T47D (cell line): Measurements from ENCODE around the gene FRMD5.

ENCODE experiments used
- DNase-seq, 2 experiments: peaks; one replicate each; pipeline versions ENCODE4 v3.0.0 to v3.0.0-alpha.2; 2011 to 2012; ENCODE audit warnings: low read depth in 1 of 2, low spot score in 1 of 2
- JUND ChIP-seq: IDR thresholded peaks from 2 replicates; pipeline ENCODE4 v1.6.1; 2012; ENCODE audit warnings: low read depth
- in situ Hi-C: cut with HindIII; loops from 2 replicates; pipeline ENCODE4 v1.10.0; 2016; ENCODE audit warnings: low sequenced_read_pairs, low pct_unique_long_range_greater_than_20kb

Gene FRMD5

GRCh38 chr15:43998607-43999006 lies 196.5 kb downstream of the FRMD5 start:
- in situ Hi-C loops, result no loop called here
- no peak for DNase-seq
- TF ChIP-seq JUND, result no peak

- no peak for TF ChIP-seq JUND
- in situ Hi-C loops, result no loop called here
- no peak for DNase-seq
Measured at GRCh38 chr15:43991206-43991605, 203.9 kb downstream of the FRMD5 start.

- no peak for DNase-seq
- TF ChIP-seq JUND, result no peak
- in situ Hi-C loops, result no loop called here
Measured at GRCh38 chr15:43989938-43990337, 205.1 kb downstream of the FRMD5 start.

GRCh38 chr15:43988900-43989299 lies 206.2 kb downstream of the FRMD5 start:
- in situ Hi-C loops, result no loop called here
- no peak for TF ChIP-seq JUND
- DNase-seq, result no peak

GRCh38 chr15:43987924-43988323 lies 207.1 kb downstream of the FRMD5 start:
- no peak for TF ChIP-seq JUND
- DNase-seq, result no peak
- in situ Hi-C loops, result no loop called here

- in situ Hi-C loops, result no loop called here
- TF ChIP-seq JUND, result no peak
- DNase-seq, result no peak
Measured at GRCh38 chr15:43985976-43986680, 208.9 kb downstream of the FRMD5 start.

GRCh38 chr15:43981576-43981975 lies 213.5 kb downstream of the FRMD5 start:
- no peak for TF ChIP-seq JUND
- in situ Hi-C loops, result no loop called here
- no peak for DNase-seq

GRCh38 chr15:43977072-43977884 lies 217.8 kb downstream of the FRMD5 start:
- TF ChIP-seq JUND, result no peak
- in situ Hi-C loops, result no loop called here
- no peak for DNase-seq

- in situ Hi-C loops, result no loop called here
- no peak for TF ChIP-seq JUND
- no peak for DNase-seq
Measured at GRCh38 chr15:43975770-43976169, 219.3 kb downstream of the FRMD5 start.

- no peak for DNase-seq
- in situ Hi-C loops, result no loop called here
- TF ChIP-seq JUND, result no peak
Measured at GRCh38 chr15:43975326-43975725, 219.7 kb downstream of the FRMD5 start.

GRCh38 chr15:43974852-43975251 lies 220.2 kb downstream of the FRMD5 start:
- in situ Hi-C loops, result no loop called here
- TF ChIP-seq JUND, result no peak
- no peak for DNase-seq

- DNase-seq, result no peak
- no peak for TF ChIP-seq JUND
- in situ Hi-C loops, result no loop called here
Measured at GRCh38 chr15:43969802-43970375, 225.2 kb downstream of the FRMD5 start.

- DNase-seq, result no peak
- TF ChIP-seq JUND, result no peak
- in situ Hi-C loops, result no loop called here
Measured at GRCh38 chr15:43968551-43968950, 226.5 kb downstream of the FRMD5 start.
